Gastroesophageal sphincter (tissue), 4 donors: ENCODE data around the gene ARID2. TPM values are rescaled to one million over a fixed set of nuclear protein-coding genes. Genes with fewer than 3 reads are reported as not detected.
A peak's percentile ranks its signal among the peaks of the same experiment; 100 is the strongest.

Experiments
- ATAC-seq: fragments of 150-250 bp; one replicate; pipeline ENCODE4 v1.9.1; 2016; ENCODE audit warnings: mild to moderate bottlenecking, moderate library complexity
- H3K27ac ChIP-seq, 4 donors: fragments of 200-600 bp; sonication (generic) in 3 of 4; 1 replicate in 3 of 4; 2 replicates in 1 of 4; pipeline ENCODE4 v1.5.1; 2016 to 2019
- H3K27me3 ChIP-seq: fragments of 200-600 bp; sonication (generic); one replicate; pipeline ENCODE4 v1.5.1; 2019
- H3K36me3 ChIP-seq, 2 donors: fragments of 200-600 bp; sonication (generic); one replicate each; pipeline ENCODE4 v1.5.1; 2019; ENCODE audit warnings: control low read depth in 1 of 2
- H3K4me1 ChIP-seq, 3 donors: fragments of 200-600 bp; sonication (generic); 1 replicate in 2 of 3; 2 replicates in 1 of 3; pipeline ENCODE4 v1.5.1; 2016 to 2019; ENCODE audit warnings: control low read depth in 2 of 3
- H3K4me3 ChIP-seq, 2 donors: fragments of 200-600 bp; sonication (generic); one replicate each; pipeline ENCODE4 v1.5.1; 2019; ENCODE audit warnings: mild to moderate bottlenecking in 1 of 2, moderate library complexity in 1 of 2
- H3K9me3 ChIP-seq, 3 donors: fragments of 200-600 bp; sonication (generic); one replicate each; pipeline ENCODE4 v1.5.1; 2017 to 2019; ENCODE audit warnings: control low read depth in 2 of 3
- CTCF ChIP-seq, 4 experiments: fragments of 200-600 bp in 2 of 4; fragments of 450-650 bp in 2 of 4; sonication (generic) in 1 of 4; IDR thresholded peaks; one replicate each; pipeline ENCODE4 v1.5.1; 2017 to 2019; ENCODE audit warnings: antibody characterized with exemption in 4 of 4, mild to moderate bottlenecking in 2 of 4, moderate library complexity in 2 of 4
- EP300 ChIP-seq: sonication (generic); formaldehyde crosslinking; IDR thresholded peaks from one replicate; pipeline ENCODE4 v1.6.1; 2017; ENCODE audit warnings: antibody characterized with exemption, mild to moderate bottlenecking
- POLR2A ChIP-seq, 2 donors: fragments of 450-650 bp; IDR thresholded peaks; one replicate each; pipeline ENCODE4 v1.6.1; 2017; ENCODE audit warnings: antibody characterized with exemption in 2 of 2, mild to moderate bottlenecking in 2 of 2, moderate library complexity in 1 of 2
- POLR2AphosphoS5 ChIP-seq: sonication (generic); formaldehyde crosslinking; IDR thresholded peaks from one replicate; pipeline ENCODE4 v1.6.1; 2017; ENCODE audit warnings: antibody characterized with exemption
- WGBS, 2 donors: methylation state at CpG; one replicate each; pipeline ENCODE4 v1.1.5; 2018; ENCODE audit warnings: low coverage in 1 of 2; 5-methylcytosine and 5-hydroxymethylcytosine counted together
- total RNA-seq, 4 donors: library from RNA; depleted of rRNA; stranded (reverse); fragments of >200 nt; gene quantifications; one replicate each; pipeline ENCODE4 v1.1.0, GENCODE V29; 2016

The ARID2 gene
- total RNA-seq: 10 to 100 TPM; 28.9 to 49.0 (median 32.1) TPM

GRCh38 chr12:45729233-45730083 lies at the start of gene ARID2:
Gene ARID2, plus strand, starts transcription at chr12:45729706. Its CDS starts 131 bp downstream, at chr12:45729837.
- peaks cover 8 to 43% (median 13%) of the 10 kb centered on the region in 3 donors for H3K4me1 ChIP-seq
- H3K27ac ChIP-seq: peak within 1 kb of the TSS; percentile 98 to 100 (median 100)
- H3K9me3 ChIP-seq: no peaks in the 10 kb centered on the region
- 0% methylated on average over 3 to 17 of the region's 88 CpGs for WGBS, 2 donors
- peak; percentile 31 for ATAC-seq
- no peaks in the 10 kb centered on the region for H3K27me3 ChIP-seq
- TF ChIP-seq EP300 (no peak), POLR2A (IDR thresholded peaks at IDR 0.05) (no peak), CTCF (IDR thresholded peaks at IDR 0.05) (no peak), POLR2AphosphoS5 (no peak)
- H3K4me3 ChIP-seq: peak within 1 kb of the TSS; percentile 89 to 93
- no peaks in the 10 kb centered on the region for H3K36me3 ChIP-seq

- Histone ChIP-seq H3K27me3 (no peaks in the 10 kb centered on the region), H3K36me3 (no peaks in the 10 kb centered on the region), H3K4me1 (no peaks in the 10 kb centered on the region), H3K4me3 (no peak overlapping the region), H3K9me3 (no peaks in the 10 kb centered on the region), H3K27ac (no peak overlapping the region)
- no peak for TF ChIP-seq CTCF (IDR thresholded peaks at IDR 0.05)
- no peak for TF ChIP-seq POLR2A (IDR thresholded peaks at IDR 0.05)
- no peak for TF ChIP-seq POLR2AphosphoS5
- TF ChIP-seq EP300: no peak
- ATAC-seq: no peak
Observed at GRCh38 chr12:45680362-45680761, 49.1 kb upstream of the ARID2 start.

GRCh38 chr12:45681465-45681864 lies 48.0 kb upstream of the ARID2 start:
- no peak overlapping the region for H3K27ac ChIP-seq
- H3K27me3 ChIP-seq: no peaks in the 10 kb centered on the region
- H3K36me3 ChIP-seq: no peaks in the 10 kb centered on the region
- H3K4me1 ChIP-seq: no peaks in the 10 kb centered on the region
- no peak for ATAC-seq
- no peaks in the 10 kb centered on the region for H3K9me3 ChIP-seq
- H3K4me3 ChIP-seq: no peak overlapping the region
- TF ChIP-seq CTCF (IDR thresholded peaks at IDR 0.05) (no peak), POLR2A (IDR thresholded peaks at IDR 0.05) (no peak), POLR2AphosphoS5 (no peak), EP300 (no peak)

- Histone ChIP-seq H3K36me3 (no peaks in the 10 kb centered on the region), H3K9me3 (no peaks in the 10 kb centered on the region), H3K4me1 (no peaks in the 10 kb centered on the region), H3K27ac (no peak overlapping the region), H3K4me3 (no peak overlapping the region), H3K27me3 (no peaks in the 10 kb centered on the region)
- TF ChIP-seq POLR2AphosphoS5: no peak
- no peak for TF ChIP-seq EP300
- TF ChIP-seq POLR2A (IDR thresholded peaks at IDR 0.05): no peak
- TF ChIP-seq CTCF (IDR thresholded peaks at IDR 0.05): no peak
- ATAC-seq: no peak
- 80 to 100% methylated on average over 1 of the region's 1 CpG for WGBS, 2 donors
Observed at GRCh38 chr12:45685680-45686079, 43.8 kb upstream of the ARID2 start.
